HG03097 (cell line): ENCODE data around the gene IFNL1.
"Not testable (repeated sequence)": the region's sequence is repeated elsewhere in the genome, so short reads cannot be mapped to it uniquely, and the experiment has no call there.

Experiments
- ATAC-seq: cut with Tn5 transposase; IDR thresholded peaks from one replicate; pipeline ENCODE4 v1.9.1; 2021; ENCODE audit not compliant: unreplicated experiment, low FRiP score

IFNL1 gene

GRCh38 chr19:39296055-39296645 is at the start of gene IFNL1:
Gene IFNL1 (plus strand): TSS chr19:39296407. CDS start chr19:39296422, 15 bp downstream.
- no peak for ATAC-seq

GRCh38 chr19:39246951-39247669 is 49.1 kb upstream of the IFNL1 start:
- no peak for ATAC-seq

GRCh38 chr19:39247701-39248664 is 48.2 kb upstream of the IFNL1 start:
- ATAC-seq: no peak

GRCh38 chr19:39248806-39249205 is 47.4 kb upstream of the IFNL1 start, which contains the start of gene IFNL4:
Gene IFNL4 (minus strand): TSS chr19:39248856.
- no peak for ATAC-seq

- ATAC-seq: no peak
Measured at GRCh38 chr19:39251081-39251480, 45.1 kb upstream of the IFNL1 start.

- ATAC-seq: no peak
Measured at GRCh38 chr19:39251846-39252245, 44.4 kb upstream of the IFNL1 start.

- no peak for ATAC-seq
Measured at GRCh38 chr19:39252458-39252857, 43.7 kb upstream of the IFNL1 start.

GRCh38 chr19:39253374-39254149 is 42.6 kb upstream of the IFNL1 start:
- no peak for ATAC-seq

GRCh38 chr19:39254531-39255345 is 41.5 kb upstream of the IFNL1 start:
- no peak for ATAC-seq

- no peak for ATAC-seq
Measured at GRCh38 chr19:39257227-39257626, 39.0 kb upstream of the IFNL1 start.

GRCh38 chr19:39261704-39262103 is 34.5 kb upstream of the IFNL1 start:
- ATAC-seq: no peak

- ATAC-seq: no peak
Measured at GRCh38 chr19:39262496-39262895, 33.7 kb upstream of the IFNL1 start.

- no peak for ATAC-seq
Measured at GRCh38 chr19:39263912-39264305, 32.3 kb upstream of the IFNL1 start.

- ATAC-seq: no peak
Measured at GRCh38 chr19:39264306-39265290, 31.6 kb upstream of the IFNL1 start.

- no peak for ATAC-seq
Measured at GRCh38 chr19:39265321-39265916, 30.8 kb upstream of the IFNL1 start.

- not testable (repeated sequence) for ATAC-seq
Measured at GRCh38 chr19:39268085-39268484, 28.1 kb upstream of the IFNL1 start, which contains the start of gene IFNL2. Gene IFNL2 (plus strand): TSS chr19:39268396. CDS start chr19:39268569, 173 bp downstream.

GRCh38 chr19:39268531-39269223 is 27.5 kb upstream of the IFNL1 start:
- not testable (repeated sequence) for ATAC-seq
